Stimulated activated CD4-positive, alpha-beta T cell treated with anti-CD3 and anti-CD28 coated beads, TNF-alpha, amount 100 ng/mL, for 24 hours (primary cell): Measurements from ENCODE around the gene NBAS.
A peak's percentile ranks its signal among the peaks of the same experiment; 100 is the strongest.

Source experiments
- DNase-seq, 3 experiments: peaks; one replicate each; pipeline ENCODE4 v3.0.0-alpha.2; 2020; ENCODE audit warnings: low read depth in 3 of 3

The NBAS gene

DNA sequence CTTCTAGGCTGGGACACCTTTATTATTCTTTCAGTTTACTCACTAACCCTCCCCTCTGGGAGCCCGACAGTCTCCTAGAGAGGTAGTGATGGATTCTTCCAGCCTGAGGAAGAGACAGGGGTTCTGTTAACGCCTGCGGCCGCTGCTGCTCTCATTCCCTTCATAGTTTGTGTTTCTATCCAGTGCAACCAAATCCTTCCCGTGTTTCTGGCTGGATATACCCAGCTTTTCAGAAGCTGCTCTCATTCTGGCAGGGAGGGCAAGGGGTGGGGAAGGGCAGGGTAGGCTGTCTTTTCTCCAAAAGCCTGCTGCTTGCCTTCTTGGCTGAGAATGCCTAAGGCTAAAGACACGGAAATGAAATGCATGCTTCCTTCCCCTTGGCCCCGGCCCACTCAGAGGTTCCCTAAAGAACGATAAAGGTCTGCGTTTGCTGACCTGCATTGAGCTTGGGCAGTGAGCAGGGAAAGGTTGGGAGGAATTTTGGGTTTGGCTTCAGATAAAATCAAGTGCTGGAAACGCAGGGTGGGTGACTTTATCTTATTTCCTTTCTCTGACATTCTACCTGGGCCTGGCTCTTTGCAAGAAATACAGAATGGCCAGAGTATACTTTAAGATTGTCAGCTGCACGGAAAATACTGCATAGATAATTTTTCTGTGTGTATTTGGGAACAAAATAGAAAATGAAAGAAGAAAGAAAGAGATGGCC lies 390.9 kb downstream of the NBAS start:
- DNase-seq = no peak

DNA sequence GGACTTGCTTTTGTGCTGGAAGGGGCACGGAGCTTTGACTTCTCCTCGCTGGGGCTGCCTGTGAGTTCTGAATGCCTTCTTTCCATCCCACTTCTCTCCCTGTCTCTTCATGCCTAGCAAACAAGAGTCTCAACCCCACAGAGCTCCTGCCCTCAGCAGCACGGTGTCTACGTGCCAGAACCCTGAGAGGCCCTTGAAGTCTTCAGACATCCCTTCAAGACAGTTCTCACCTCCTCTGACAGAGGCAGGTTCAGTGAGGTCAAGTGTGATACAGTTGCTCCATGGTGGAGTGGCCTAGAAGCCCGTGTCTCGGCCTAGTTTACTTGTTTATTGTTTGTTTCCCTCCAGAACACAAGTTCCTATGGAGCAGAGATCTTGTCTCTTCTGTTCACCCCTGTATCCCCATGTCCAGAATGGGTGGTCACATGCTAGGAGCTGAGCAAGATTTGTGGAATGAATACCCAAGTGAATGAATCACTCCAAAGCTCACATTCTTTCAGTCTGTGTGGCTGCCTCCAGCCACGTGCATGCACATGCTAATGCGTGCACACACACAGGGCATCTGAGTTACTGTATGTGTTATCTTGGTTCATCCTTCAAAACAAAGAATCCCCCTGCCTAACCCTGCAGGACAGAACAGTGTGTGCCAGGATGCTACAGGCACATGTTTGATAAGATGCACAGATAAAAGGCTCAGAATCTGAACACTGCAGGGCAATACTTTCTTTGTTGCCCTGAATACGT lies 391.6 kb downstream of the NBAS start:
- no peak for DNase-seq

DNA sequence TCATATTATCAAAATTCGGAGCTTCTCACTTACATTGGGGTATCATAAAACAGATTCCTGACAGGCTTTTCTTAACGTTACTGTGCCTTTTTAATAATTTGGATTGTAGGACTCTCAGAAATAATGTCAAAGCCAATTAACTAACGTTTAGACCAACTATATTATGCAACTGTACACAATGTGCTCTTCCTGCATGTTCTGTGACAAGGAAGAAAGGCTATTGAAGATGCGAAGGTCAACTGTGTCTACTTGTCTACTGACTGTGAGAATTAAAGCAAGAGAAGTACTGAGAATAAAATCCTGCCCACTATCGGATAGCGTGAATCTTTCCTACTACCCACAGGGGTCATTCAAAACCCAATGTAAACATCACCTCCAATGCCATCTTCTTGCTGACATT lies 393.0 kb downstream of the NBAS start:
- DNase-seq = no peak

DNA sequence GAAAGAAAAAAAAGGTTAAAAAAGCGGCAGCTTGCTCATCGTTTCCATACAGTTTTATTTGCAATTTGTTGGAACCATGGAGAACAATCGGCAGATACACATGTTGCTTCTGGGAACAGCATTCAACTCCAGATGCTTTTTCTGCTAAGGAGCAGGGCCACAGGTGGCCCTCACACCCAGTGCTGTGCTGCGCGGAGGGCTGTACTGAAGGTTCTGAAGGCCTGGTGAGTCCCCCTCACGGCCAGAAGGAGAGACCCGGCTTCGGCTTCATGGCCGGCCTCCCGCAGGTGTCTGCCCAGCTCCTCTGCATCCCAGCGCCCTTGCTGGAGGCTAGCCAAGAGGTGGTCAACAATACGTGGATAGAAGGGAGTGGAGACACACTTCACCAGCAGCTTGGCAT lies 394.3 kb downstream of the NBAS start:
- no peak for DNase-seq

DNA sequence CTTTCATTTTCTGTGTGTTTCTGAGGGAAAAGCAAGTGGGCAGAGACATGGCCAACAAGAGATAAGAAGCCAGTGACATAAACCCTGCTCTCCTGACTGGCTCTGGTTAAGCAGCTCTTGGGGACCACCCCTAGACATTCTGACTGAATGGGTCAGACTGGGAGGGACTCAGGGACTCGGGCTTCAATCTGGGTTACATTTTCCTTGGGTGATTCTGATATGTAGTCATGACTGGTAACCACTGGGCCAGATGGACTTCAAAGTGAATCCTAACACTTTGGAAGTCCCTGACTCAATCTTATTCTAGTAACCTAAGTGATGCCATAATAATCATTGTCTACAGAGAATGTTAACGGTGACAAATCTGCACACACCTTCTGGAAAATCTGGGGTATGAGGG lies 397.8 kb downstream of the NBAS start:
- DNase-seq = no peak

DNA sequence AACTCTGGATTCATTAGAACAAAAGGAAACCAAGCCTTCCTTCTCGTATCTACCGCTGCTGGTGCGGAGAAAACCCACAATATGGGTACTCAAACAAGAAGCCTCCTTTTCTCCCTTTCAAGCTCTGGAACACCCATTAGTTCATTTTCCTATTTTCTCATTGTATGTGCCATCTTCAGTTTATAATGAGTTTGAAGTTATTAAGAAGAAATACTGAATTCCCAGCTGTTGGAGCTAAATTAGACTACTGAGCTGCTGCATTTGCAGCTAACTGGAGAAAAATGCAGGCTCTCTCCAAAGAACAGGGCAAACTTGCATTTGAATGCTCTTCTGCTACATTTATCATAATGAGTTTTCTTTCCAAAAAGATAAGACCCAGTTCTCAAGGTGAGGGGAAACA lies 398.5 kb downstream of the NBAS start:
- DNase-seq = no peak

DNA sequence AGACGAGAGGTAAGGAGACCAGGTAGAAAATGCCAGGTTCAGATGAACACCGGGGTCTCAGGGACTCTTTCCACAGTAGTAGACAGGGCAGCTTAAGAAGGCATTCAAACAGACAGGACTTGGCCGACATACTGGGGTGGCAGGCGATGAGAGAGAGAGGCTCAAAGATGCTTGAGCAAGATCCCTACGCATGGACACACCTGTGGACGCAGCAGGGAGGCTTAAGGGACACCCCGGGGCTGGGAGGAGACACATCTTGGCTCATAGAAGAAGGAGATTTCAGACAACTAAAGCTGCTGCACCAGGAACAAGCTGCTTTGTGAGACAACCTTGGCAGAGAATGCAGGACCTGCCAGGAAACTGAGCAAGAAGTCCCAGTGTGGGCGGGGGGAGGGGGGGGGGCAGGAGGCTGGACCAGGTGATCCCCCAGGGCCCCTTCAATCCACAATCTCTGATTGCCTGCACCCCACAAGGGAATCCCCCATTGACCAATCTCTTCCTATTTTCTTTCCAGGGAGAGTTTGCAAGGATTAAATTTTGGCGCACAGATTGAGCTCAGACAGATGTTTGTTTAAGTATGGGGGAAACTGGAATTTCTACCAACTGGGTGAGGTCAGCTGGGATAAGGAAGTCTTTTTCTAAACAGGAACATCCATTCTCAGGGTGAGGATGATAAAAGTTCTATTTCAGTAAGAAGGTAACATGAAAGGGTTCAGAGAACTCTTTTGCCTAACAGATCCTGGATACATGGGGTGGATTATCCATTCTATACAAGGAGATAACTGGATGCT lies 400.7 kb downstream of the NBAS start:
- DNase-seq = no peak

DNA sequence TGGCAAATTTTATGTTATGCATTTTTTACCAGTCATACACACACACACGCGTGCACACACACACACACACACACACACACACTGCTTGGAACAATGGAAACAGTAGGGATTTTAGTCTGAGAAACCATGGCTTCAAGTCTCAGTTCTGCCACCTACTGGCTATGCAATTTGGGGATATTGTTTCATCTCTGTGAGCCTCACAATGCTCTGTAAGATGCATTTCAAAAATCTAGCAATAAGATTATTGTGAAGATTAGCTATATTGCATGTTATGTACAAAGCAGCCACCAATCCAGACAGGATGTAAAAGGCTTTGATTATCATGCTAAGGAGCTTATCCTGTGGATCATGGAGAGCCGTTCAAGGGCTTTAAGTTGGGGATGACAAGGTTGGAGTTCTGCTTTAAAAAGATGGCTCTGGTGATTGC lies 401.4 kb downstream of the NBAS start:
- no peak for DNase-seq

DNA sequence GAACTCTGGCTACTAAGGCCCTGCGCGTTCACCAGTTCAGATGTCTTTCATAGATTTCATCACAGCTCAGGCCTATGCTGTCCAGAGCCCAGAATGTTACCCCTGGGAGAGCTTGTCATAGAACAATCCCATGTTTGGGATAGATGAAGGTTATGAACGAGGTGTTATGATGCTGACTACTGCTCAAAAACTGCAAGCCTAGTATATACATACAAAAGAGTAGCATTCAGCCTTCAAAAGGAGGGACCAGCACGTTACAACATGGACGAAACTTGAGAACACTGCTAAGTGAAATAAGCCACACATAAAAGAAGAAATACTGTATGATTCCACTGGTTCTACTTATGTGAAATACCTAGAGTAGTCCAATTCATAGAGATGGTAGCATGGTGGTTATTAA lies 401.9 kb downstream of the NBAS start:
- no peak for DNase-seq

DNA sequence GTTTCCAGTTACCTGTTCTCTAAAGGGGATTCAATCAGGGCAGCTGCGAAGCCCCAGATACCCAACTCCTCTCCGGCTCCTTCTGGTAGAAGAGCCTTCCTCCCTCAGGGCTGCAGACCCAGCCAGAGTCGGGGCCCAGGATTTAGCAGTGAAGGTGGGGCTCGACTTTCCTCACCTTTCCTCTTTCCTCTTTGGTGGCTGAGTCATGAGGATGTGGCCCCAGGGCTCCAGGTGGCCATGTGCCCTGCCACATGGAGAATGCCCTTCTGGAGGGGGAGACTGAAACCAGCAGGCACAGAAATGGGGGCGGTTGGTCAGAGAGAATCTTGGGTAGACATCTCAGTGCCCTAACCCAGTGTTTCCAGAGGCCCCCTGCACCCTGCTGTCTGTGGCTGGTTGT lies 402.6 kb downstream of the NBAS start:
- no peak for DNase-seq

DNA sequence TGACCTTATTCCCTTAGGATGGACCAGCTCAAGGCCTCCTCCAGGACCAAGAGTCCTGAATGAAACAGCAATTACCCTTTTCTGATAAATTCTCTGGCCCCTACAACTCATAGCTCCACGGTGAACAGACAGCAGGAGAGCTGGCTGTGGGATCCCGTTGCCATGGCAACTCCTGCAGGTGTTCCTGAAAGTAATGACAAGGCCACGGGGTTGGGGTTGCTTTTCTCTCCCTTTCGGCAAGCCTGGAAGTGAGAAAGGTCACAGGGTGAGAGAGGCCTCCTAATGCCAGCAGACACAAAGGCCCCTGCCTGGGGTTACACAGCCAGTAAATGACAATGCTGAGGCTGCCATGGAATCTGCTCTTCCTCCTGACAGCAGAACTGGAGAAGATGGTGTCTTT lies 403.0 kb downstream of the NBAS start:
- no peak for DNase-seq

DNA sequence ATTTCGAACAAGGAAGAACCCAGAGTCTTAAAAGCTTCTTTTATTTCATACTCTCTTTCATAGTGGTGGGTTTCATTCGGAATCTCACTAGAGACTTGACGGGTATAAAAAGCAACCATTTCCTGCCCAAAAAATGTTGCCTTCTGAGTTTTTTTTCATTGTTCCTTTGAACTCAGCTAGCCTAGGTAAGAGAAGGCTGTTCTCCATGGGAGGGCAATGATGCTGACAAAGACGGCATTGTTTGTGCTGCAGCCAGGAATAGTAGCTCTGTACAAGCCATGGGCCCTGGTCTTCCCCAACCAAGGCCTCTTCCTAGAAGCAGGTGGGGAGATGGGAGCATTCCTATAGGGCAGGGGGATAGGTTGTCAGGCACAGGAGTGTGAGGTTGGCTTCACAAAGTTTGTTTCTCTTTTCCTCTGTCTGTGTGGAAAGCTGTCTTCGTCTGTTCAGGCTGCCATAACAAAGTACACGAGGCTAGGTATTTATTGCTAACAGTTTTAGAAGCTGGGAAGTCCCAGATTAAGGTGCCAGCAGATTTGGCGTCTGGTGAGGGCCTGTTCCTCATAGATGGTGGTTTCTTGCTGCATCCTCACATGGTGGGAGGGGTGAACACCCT lies 405.1 kb downstream of the NBAS start:
- DNase-seq = no peak

DNA sequence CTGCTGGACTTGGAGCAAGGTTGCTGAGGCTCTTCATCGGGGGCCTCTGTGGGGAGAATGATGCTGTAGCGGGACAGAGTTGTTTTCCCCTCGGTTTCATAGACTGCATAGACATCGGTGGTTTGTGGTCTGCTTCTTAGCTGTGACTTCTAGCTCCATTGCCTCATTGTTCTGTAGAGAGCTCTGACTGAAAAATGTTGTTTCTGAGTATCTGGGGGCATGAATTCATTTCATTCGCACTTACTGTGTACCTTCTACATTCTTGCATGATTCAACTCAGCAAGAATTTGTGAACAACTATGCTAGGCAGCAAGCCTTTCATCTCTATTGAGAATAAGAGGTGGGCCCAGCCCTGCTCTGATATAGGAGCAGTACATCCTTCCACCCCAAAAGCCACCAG lies 406.8 kb downstream of the NBAS start:
- DNase-seq = no peak

DNA sequence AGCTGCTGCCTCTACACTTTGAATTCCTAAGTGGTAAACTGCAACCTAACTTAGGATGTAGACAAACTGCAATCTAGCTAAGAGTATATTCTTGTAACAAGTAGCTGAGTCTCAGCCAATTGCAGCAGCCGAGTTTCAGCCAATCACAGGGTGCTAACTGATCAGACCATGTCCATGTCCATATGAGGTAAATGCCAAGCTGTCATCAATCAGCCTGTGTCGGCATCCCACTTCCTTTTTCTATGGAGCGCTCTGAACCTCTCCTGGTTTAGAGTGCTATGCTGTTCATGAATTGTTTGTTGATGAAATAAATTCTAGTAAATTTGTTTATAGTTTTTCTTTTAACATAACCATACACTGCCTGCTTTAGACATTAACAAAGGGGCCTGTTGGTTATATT lies 408.8 kb downstream of the NBAS start:
- DNase-seq = no peak

DNA sequence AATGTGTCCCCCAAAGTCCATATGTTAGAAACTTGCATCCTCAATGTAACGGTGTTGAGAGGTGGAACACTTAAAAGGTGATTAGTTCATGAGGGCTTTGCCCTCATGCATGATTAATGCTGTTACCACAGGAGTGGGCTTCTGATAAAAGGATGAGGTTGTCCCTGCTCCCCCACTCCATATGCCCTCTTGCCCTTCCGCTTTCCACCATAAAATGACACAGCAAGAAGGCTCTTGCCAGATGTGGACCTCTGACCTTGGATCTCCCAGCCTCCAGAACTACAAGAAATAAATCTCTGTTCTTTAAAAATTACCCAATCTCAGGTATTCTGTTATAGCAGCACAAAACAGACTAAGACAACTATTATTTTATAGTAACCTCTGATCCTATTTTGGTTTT lies 412.1 kb downstream of the NBAS start:
- no peak for DNase-seq

DNA sequence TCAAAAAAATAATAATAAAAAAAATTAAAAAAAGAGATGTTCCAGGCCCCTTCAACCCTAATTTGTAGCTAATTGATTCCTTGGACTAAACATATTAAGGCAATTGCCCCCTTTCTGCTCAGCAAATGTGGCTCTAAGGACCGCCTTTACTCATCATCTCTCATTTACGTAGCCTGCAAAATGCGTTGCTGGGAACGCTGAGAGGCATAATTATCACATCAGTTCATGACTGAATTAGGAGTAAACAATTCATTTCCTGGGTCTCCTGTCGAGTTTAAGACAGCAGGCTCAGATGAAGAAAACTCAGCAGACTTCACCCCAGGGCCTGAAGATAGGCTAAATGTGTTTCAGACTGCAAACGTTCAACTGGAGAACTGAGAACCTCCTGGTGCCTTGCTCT lies 413.5 kb downstream of the NBAS start:
- DNase-seq = no peak

DNA sequence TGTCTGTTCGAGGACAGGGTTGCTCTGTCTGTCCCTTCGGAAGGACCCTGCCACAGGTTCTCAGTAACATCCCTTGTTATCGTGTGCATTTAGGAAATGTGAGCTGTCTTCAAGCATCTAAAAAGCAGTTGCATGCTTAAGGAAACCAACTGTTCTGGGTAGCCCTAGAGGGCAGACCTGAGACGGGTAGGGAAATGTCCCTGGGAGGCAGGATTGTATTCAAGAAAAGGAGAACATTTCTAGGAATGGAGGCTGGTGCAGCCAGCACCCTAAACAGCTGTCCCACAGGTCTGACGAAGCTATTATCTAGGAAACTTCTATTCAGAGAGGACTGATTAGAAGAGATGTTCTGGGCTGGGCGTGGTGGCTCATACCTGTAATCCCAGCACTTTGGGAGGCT lies 414.2 kb downstream of the NBAS start:
- DNase-seq = no peak

DNA sequence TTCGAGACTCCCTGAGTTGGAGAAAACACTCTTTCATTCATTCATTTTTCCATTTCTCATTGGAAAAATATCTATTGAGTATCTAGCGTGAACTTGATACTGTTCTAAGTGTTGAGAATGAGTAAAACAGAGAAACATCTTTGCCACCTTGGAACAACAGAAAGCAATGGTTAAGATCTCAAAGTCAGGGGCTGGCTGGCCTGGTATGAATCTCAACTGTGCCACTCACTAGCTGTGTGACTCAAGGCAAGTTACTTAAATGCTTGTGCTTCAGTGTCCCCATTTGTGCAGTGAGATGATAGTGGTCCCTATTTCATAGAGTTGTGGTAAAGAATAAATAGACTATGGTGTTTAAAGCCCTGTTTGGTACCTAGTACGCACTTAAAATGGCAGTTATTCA lies 415.2 kb downstream of the NBAS start:
- DNase-seq = no peak

DNA sequence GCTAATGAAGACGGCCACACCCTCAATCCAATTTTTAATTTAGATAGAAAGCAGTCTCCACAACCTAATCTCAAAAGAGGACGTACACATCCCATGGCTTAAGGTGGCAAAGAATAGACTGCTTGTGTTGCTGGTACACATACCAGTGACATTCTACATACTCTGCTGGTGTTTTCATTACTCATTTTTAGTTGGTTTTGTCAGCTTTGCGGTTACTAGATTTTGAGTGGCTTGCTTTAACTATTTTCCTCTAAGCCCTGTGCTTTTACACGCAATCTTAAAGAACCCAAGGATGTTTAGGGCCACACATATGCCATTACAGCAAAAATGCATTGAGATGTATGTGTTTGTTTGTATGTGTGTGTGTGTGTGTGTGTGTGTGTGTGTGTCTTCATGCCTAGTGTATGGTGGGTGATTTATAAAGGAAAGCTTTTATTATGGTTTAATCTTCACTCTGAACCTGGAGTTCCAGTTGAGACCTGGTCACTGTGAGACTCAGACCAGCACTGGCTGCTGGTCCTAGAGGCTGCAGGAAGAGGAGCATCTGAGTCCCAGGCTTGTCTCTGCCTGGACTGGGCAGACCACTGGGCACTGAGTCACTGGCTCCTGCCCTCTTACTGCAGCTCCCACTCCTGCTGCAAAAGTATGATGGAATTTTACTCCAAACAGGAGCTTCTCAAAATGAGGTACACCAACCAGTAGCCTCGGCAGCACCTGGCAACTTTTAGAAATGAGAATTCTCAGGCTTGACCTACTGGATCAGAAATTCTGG lies 415.9 kb downstream of the NBAS start:
- no peak for DNase-seq

DNA sequence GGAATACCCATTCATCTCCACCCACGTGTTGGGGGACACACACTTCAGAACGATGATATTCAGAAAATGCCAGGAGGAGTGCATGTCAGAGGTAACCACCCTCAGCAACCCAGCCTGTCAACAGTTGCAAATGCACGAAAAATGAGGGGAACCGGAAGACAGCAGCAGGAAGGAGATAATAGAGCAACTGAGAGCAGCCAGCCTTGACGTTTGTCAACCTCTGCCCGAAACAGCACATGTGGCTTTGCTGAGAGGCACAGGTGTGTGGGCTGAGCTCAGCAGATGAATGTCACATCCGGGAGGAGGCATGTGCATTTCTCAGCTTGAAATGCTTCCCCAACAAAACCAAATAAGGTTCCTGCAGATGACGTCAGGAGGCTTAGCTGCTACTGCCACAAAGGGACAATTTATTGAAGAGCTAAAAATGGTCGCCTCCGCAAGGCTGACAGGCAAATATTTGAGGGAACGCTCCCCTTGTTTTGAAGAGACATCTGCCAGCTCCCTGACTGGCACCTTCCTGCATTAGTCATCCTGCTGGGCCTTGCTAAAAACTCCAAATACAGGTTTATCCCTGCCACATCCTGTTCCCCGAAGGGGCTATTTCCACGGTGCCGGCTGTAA lies 419.0 kb downstream of the NBAS start:
- DNase-seq = peak; percentile 59 to 70 (median 70)

DNA sequence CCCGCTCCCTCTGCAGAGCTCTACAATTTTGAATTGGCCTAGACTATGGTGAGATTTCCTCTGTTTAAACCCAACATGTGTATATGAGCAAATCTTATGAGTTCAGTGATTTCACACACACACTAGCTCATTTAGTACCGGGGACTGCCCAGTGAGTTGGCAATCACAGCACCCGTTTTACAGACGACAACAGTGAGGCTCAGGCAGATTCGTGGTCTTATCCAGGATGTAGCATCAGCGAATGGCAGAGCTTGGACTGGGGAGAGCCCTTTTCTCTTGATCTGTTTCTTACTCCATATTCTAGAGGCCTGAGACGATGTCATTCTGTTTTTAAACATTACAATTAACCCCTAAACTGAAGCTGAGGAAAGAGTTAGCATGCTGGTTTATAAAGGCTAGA lies 419.9 kb downstream of the NBAS start:
- no peak for DNase-seq
